CD1c-positive myeloid dendritic cell (primary cell): Measurements from ENCODE around the gene NMT1.

Experiments
- DNase-seq: peaks from one replicate; pipeline ENCODE4 v3.0.0-alpha.2; 2016; ENCODE audit errors: extremely low spot score

Gene NMT1

DNA sequence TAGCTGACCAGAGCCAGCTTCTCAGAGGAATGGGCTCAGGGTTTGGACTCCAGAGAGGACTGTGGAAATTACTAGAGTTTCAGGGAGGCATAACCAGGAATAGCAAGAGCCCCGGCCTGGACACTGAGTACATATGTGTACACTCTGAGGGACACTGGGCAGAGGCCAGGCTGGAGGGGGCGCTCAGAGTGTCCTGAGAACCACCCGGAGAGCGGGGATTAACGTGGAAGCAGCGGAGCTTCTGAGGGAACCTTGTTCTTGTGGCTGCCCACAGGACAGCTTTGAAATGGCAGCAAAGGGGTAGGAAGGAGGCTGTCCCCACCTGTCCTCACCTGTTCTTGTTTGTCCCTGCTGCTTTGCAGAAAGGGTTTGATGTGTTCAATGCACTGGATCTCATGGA, 43.4 kb downstream of the NMT1 start:
- DNase-seq = no peak

DNA sequence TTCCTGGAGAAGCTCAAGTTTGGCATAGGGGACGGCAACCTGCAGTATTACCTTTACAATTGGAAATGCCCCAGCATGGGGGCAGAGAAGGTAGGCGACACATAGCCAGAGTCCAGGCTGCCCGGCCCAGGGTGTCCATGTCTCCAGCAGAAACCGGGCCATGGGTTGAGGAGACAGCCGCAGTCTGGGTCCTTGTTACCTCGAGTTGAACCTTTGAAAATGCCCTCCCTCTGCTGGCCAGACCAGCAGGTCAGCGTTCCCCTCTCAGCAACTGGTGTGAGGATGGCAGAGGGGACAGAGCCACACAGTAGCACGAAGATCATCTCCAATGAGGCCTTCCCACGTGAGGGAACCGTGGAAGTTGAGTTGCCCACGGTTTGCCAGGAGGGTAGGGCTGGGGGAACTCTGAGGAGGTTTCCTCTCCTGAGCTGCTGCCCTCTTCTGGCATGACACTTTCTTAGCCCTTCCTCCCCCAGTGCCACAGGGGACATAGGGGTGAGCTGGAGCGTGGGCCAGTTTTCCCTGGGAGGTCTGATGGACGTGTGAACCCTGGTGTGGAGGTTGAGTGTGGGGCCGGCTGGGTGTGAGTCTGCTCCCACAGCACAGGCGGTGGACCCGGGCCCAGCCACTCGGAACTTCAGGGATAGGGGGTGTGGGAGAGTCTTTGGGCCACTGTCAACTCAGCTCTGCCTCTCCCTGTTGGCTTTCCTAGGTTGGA, 43.9 kb downstream of the NMT1 start:
- DNase-seq = no peak

DNA sequence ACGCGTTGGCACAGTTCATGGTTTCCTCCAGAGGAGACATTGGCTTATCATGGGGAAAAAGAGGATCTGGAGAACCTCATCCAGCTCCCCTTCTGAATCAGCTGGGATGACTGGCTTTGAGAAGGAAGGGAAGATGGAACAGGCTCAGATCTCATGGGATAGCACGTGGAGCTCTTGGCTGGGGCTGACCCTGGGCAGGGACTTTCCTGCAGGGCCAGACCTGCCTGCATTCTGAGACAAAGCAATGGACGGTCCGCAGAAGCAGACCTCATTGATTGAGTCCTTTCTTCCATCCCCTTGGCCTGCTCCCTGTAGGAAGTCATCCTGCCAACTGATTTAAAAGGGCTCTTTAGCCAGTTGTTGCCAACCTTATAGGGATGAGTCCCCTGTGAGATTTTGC, 45.0 kb downstream of the NMT1 start:
- no peak for DNase-seq

DNA sequence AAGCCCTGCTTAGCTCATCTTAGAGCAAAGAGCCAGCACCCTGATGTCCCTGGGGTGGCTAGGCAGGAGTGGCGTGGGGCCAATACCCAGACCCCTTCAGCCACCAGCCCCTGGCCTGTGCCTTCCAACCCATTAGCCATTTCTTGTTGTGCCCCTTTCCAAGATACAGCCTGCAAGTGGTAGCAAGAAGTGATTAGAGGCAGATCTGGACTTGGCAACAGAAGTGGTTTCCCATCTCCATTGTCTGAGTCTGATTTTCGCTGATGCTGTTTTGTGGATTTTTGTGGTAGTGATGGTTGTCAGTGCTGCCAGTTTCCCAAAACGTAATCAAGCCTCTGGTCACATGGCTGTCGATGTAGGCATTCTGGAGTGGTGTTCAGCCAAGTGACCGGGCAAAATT, 45.5 kb downstream of the NMT1 start:
- DNase-seq = no peak

DNA sequence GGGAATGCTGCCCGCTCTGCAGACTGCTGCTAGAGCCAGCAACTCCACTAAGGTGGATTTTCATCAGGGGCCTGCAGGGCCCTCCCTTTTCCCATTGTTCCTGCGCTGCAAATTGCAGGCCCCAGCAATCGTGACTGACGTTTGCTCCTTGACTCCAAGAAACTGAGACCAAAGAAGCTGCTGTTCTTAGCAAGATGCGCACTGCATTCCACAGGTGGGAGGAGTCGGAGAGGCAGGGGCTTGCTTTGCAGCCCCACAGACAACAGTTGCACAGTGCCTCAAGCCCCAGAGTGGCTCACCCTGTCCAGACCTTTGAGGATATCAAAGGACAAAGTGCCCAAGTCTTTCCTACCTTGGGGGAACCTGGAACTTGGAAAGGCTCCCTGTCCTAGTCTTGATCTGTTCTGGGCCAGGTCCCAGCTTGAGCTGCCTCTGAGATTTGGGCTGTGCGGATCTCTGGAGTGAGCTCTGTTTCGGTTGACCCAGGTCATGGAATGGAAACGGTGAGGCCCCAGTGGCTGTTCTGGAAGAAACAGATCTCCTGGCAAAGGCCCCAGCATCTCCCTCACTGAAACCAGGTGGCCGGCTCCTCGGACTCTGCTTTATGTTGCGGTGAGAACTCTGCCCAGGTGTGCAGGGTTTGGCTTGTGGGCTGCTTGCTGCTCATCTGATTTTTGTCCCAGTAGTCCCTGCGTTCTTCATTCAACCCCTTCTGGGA, 46.3 kb downstream of the NMT1 start:
- no peak for DNase-seq

DNA sequence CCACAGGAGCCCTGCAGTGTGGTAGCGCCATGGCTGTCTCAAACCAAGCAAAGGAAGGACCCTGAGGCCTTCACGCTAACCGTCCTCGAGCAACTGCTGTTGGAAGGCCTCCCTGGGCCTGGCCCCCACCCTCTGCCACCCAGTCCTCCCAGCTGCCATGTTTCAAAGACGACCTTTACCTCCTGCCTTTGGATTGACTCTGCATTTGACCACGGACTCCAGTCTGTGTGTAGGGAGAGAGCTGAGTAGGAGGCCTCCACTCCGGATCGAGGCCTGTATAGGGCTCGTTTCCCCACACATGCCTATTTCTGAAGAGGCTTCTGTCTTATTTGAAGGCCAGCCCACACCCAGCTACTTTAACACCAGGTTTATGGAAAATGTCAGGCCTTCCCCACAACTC, 46.9 kb downstream of the NMT1 start:
- DNase-seq = no peak

DNA sequence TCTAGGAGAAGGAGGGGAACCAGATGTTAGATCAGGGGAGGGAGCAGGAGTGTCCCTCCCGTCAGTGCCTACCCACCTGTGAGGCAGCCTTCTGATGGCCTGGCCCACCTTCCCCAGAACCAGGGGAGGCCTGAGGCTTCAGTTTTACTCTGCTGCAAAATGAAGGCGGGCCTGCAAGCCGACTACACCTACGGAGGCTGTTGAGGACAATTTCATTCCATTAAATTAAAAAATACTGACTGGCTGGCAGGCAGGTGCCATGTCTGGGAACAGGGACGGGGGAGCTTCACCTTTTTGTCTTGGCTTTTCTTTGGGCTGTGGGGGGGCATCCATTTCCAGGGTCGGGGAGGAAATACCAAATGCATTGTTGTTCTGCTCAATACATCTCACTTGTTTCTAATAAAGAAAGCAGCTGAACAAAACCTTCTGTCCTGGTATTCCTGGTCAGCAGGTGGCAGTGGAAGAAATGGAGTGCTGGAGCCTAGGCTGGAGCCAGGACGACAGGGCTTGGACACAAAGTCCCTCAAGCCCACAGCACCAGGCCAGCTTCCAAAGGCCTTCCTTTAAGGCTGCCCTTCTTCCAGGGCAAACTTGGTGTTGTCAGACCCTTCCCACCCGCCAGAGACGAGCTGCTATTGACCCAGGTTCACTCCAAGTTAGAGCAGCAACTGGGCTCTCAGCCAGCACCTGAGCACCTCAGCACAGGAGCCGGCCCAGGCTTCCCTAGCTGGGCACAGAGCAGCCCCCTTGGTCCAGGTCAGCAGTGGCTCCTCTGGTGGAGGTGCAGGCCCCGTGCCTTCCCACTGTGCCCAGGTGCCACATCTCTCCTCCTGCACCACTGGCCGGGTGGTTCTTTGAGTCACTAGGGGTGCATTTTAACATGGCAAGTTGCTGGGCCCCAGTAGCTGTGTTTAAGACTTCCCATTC, 47.7 kb downstream of the NMT1 start:
- DNase-seq = no peak

DNA sequence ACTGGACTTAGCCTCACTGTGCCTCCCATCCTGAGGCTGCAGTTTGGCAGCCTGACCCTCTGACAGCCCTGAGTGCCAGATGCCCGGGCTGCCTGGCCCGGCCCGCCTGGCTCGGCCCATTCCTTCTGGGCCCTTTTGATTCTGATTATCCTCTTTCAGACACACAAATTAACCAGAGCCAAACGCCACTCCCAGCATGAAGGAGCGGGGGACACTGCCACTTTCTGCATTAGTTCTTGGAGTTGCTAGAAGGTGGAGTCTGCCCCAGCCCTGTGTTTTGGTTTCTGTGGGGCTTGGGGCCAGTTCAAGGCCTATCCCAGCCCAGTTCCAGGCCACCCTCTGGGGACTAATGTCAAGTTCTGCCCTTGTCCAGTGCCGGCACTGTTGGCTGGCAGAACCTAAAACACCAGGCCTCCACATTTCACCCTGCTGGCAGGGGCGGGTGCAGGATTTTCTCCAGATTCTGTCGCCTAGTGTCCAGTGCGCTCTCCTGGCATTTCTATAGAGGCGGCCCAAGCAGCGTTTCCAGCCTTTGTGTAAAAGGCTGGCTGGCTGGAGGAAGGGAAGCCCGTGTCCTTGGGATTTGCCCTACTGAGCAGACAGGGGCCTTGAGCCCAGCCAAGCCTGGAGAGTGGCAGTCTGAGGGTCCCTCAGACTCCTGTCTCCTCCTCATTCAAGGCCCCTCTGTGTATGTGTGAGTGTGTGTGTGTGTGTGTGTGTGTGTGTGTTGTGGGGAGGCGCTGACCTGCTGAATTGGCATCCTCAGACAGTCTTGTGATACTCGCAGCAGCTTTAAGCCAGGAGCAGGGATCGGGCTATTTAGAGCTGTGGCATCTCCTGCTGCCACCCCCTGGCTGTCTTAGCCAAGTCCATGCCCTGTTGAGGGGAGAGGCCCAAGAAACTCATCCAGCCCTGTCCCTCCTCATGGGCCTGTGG, 49.8 kb downstream of the NMT1 start:
- DNase-seq = no peak

DNA sequence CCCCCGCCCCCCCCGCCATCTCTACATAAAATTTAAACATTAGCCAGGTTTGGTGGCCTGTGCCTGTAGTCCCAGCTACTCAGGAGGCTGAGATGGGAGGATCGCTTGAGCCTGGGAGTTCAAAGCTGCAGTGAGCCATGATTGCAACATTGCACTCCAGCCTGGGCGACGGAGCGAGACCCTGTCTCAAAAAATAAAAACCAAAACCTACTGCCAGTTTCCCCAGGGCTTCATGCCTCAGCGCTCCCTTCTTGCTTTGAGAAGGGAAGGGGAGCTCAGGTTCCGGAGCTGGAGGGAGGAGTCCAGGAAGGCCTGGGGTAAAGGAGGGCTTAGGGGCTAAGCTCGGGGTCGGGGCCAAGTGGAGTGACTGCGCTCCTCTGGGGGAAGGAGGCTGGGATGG, 50.7 kb downstream of the NMT1 start:
- no peak for DNase-seq

DNA sequence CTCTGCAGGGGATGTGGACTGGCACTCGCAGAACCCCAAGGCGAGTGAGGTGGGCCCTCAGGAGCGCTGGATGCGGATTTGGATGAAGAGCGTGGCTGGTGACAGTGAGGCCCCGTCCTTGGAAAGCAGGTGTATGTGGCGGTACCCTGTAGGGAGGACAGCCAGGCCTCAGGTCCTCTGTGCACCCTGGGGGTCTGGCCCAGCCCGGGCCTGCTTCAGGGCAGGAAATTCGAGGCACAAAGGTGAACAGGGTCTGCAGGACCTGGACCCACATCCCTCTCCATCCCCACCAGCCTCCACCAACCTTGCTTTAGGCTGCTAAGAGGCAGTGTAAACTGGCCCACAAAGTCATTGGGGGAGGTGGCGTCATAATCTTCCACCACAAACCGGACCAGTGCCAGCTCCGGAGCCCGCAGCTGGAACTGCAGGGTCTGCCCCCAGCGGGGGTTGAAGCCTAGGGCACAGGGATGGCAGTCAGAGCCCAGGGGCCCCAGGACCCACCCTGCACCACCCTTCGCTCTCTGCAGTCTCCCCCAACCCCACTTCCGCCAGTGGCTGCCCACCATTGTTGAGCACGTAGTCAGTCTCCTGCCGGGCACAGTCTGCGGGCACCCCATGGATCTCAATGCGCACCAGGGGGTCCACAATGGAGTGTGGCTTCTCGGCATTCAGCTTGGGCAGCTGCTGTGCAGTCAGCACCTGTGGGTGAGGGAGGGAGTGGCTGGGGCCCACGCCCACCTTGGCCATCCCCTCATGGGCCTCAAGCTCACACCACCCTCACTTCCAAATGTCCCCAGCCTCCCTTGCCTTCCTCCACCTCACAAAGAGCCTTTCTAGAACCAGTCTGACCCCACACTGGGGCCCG, 51.7 kb downstream of the NMT1 start:
- DNase-seq = no peak

DNA sequence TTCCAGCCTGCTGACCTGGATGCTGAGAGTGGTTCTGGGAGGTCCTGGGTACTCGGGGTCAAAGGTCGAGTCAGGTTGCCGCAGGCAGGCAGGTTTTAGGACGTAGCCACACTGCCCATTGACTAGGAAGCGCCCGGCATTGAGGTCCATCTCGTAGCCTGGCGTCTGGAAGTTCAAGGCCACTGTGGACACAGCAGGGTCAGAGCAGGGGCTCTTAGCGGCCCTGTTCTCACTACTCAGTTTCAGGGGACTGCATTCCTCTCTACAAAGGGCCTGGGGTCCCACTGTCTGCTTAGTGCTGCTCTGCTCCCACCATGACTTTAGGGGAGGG, 52.3 kb downstream of the NMT1 start:
- DNase-seq = no peak

DNA sequence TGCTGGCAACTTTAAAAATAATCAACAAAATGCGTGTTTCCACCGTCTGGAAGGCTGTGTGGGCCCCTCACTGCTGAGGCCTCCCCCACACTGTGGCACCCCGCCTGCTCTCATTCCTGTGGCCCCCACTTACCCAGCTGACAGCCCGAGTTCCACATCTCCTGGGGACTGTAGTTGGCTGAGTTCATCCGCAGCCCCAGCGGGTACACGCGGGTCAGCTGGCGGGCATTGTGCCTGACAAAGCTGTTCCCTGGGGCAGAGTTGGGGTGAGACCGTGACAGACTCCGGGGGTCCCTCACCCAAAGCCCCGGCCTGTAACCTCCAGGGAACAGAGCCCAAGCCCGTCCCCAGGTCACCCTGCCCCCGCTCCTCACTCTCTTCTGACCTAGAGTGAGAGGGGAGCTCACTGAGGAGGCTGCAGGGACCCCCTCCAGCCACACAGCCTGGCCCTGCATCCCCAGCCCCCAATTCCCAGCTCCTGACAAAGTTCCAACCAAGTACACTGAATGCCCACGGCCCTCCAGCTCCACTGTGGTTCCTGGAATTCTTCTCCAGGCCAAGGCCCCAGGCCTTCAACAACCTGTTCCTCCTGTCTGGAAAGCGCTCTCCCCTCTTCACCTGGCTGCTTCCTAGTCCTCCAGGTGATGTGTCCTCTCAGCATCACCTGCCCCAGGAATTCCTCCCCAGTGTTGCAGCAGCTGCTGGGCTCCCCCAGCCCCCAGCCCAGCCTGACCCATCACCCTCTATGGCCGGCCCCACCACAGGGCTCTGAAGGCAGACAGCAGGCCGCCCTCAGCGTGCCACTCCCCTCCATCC, 53.2 kb downstream of the NMT1 start:
- no peak for DNase-seq

DNA sequence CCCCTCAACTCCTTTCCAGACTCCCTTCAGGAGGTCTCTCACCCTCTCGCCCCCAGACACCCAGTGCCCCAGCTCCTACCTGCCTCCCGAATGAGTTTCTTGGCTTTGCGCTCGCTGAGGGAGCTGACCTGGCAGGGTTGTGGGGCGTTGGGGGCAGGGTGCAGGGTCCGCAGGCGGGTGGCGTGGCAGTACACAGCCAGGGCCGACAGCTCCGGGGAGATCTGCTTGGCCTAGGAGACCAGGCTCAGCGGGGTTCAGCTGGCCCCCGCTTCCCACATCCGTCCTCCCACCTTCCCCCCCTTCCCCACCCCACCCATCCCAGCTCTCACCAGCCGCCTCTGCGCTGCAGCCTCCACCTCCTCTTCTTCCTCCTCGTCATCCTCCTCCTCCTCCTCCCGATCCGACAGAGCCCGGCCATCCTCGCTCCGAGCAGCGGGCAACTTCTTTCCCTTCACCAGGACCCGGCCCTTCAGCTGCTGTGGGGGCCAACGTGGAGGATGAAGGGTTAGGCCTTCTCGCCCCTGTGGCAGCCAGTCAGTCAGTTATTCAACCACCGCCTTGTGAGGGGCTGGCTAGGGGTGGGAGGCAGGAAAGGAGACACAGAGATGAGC, 54.0 kb downstream of the NMT1 start:
- DNase-seq = no peak

DNA sequence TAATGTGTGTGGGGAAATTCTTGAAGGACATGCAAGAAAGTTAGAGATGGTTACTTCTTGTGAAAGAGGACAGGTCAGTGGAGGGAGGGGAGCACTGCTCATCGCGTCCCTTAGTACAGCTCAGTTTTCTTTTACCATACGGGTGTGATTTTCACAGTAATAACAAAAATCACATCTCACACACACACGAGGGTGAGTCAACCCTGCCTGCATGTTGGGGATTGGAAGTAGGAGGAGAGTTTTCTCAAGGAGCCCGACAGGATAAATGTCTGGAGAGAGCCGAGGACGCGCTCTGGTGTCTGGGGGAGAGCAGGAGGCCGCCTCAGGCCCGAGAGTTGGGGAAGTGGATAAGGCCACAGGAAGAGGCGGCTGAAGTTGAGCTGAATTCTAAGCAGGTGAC, 54.8 kb downstream of the NMT1 start:
- DNase-seq = no peak

DNA sequence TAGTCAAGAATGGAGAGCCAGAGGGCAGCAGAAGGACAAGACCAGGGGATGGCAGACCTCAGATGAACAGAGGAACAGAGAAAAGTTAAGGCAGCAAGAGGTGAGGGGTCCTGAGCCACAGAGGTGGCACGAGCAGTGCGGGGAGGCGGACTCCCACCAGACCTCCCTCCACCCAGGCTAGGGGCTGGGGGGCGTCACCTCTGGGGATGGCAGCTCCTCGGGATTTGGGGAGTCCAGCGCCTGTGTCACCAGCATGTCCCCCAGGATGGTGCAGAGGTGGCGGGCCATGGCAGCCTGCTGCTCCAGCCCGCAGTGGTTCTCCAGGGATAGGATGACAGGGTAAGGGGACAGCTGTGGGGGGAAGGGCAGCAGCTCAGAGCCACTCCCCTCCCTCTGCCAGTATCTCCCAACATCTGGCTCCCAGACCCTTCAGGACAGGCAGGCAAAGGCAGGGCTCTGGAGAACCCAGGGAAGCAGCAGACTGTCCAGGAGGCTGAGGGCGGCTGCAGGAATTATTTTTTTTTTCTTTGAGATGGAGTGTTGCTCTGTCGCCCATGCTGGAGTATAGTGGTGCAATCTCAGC, 55.4 kb downstream of the NMT1 start:
- DNase-seq = no peak

DNA sequence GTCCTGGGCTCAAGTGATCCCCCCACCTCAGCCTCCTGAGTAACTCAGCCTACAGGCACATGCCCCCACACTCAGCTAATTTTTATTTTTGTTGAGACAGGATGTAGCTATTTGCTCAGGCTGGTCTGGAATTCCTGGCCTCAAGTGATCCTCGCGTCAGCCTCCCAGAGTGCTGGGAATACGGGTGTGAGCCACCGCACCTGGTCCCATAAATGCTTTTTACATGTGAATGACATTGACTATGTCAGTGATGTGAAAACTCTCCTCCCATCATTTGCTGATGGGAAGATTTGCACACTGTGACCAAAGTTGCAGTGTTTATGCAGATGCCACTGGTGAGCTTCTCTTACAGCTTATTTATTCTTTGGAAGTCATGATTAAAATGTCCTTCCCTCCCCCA, 56.2 kb downstream of the NMT1 start:
- no peak for DNase-seq

DNA sequence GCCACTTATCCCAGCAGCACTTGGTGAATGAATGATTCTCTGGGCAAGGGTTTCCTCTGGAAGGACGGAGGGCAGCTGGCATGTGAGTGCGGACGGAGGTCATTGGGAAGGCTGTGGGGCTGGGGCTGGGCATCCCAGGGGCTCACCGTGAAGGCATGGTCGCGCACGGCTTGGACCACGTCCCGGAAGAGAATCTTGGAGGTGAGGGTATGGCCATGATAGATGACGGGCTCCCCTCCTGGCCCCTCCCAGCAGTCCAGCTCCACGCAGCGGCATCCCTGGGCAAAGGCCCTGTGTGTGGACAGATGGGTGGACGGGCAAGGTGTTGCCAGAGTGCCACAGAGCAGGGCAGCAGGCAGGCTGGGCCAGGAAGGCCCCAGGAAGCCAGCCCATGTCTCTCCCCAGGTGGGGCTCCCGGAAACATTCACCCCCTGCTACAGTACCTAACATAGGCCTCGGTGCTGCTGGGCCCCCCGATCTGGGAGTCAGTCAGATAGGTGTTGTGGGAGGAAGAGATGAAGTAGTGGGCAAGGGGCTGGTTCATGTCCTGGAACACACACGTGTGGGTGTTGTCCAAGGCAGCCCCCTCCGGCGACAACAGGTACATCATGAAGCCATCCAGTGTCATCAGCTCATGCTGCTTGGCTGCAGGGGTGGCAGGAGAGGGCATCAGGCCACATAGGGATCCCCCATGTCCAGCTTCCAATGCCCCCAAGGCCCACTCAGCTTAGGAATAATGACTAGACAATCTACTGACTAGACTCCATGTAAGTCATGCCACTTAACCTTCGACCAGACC, 56.9 kb downstream of the NMT1 start:
- DNase-seq = no peak

DNA sequence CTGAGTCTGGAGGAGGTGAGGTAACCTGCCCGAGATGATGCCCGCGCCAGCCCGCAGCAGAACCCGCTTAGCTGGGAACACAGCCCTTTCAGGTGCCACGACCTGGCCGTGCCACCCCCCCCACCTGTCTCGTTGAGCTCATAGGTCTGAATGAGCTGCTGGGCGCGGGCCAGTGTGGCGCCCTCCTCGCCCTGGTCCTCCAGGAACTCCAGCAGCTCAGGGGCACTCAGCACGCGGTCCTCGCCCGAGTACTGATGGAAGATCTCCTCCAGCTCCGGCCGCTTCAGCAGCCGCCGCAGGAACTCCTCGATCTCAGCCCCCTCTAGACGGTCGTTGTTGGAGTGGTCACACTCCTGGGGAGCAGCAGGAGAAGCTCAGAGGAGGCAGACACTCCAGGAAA, 57.6 kb downstream of the NMT1 start:
- DNase-seq = no peak
